GM12874 (cell line): ENCODE measurements around the gene PEX3.

Source experiments
- TF ChIP-seq, protein P1 (sequence below): IDR thresholded peaks from 2 replicates; pipeline ENCODE4 v1.5.1; 2011; ENCODE audit warnings: low read depth, mild to moderate bottlenecking, control low read depth, low read length, moderate library complexity; ENCODE audit not compliant: insufficient read depth

PEX3 gene, protein sequence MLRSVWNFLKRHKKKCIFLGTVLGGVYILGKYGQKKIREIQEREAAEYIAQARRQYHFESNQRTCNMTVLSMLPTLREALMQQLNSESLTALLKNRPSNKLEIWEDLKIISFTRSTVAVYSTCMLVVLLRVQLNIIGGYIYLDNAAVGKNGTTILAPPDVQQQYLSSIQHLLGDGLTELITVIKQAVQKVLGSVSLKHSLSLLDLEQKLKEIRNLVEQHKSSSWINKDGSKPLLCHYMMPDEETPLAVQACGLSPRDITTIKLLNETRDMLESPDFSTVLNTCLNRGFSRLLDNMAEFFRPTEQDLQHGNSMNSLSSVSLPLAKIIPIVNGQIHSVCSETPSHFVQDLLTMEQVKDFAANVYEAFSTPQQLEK

DNA sequence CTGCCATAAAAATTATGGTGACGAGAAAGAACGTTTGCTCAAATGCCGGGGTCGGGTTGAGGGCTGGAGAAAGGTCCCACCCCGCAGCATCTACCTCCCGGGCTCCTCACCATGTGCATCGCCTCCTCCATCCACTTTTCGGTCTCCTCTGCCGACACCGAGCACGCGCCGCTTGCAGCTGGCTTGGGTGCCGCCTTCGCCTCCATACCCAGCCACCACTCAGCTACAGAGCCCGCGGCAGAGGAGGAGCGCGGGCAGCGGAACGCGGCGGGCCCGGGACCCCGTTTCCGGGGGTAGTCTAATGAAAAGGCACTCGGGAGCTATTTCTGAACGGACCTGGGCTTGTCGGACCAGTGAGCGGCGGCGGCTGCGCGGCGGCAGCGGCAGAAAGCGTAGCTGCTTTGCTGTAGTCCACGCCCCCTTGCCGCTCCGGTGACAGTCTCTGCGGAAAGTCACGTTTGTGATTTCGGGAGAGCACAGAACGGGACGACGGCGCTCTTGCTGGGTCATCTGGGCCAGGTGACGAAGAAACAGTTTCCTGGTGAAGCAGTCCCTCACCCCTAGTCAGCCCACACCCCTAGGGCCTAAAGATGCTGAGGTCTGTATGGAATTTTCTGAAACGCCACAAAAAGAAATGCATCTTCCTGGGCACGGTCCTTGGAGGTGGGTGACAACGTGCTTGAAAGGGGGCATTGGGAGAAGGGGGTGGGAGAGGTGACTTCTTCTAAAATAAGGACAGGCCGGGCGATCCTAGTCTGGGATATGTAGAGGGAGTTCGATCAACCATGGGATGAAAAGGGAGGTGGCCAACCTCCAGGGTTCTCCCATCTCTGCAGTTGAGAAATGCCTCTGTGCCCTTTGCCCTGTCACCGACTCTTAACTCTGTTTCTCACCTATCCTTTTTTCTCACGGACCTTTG lies at the start of gene PEX3, which contains the start of gene ADAT2:
Gene PEX3 (plus strand): TSS at position 353 of the 919 bp plus-strand sequence. CDS start 238 bp downstream, at position 591.
Gene ADAT2 (minus strand): TSS at position 243 of the 919 bp plus-strand sequence. CDS start 37 bp downstream, at position 206.
- TF ChIP-seq, protein P1, sequence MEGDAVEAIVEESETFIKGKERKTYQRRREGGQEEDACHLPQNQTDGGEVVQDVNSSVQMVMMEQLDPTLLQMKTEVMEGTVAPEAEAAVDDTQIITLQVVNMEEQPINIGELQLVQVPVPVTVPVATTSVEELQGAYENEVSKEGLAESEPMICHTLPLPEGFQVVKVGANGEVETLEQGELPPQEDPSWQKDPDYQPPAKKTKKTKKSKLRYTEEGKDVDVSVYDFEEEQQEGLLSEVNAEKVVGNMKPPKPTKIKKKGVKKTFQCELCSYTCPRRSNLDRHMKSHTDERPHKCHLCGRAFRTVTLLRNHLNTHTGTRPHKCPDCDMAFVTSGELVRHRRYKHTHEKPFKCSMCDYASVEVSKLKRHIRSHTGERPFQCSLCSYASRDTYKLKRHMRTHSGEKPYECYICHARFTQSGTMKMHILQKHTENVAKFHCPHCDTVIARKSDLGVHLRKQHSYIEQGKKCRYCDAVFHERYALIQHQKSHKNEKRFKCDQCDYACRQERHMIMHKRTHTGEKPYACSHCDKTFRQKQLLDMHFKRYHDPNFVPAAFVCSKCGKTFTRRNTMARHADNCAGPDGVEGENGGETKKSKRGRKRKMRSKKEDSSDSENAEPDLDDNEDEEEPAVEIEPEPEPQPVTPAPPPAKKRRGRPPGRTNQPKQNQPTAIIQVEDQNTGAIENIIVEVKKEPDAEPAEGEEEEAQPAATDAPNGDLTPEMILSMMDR, result no peak

DNA sequence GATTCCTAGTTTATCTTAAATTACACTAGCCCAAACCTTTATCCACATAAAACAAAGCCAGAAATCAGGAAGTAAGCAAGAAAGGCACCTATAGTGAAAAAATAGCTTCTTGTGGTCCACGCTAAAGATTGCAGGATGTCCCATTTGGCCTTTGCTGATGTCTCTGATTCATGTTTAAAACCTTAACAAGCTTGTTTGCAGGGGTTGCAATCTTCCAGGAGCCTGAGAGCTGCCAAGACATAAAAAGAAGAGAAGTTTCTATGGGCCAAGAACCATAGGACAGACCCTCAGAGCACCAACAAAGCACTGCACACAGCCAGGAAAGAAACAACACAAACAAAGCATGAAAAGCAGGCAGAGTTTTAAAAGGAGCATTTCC lies 49.5 kb upstream of the PEX3 start:
- TF ChIP-seq, protein P1, result no peak

DNA sequence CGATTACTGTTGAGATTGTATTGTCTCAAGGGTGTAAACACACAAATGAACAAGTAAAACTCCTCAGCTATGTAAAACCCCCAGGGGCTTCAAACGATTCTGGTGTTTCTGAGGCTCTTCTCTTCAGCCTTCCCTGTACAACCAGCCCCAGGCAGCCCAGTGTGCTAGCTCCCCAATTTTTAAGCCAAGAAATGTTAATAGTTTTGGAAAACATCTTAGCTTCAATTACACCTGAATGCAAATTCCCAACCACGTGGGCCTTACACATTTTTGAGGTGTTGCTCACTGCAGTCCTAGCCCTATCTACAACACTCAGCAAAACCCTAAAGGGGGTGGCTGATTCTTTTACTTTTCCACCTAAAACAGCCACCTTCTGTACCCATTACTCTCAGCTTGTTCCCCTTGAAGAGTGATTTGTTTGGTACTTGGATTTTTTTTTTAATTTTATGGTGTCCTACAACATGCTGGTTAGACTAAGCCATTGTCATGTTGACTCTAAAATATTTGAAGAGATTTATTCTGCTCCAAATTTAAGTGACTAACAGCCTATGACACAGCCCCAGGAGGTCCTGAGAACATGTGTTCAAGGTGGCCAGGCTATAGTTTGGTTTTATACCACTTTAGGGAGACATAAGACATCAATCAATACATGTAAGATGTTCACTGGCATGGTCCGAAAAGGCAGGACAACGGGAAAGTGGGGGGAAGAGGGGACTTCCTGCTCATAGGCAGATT lies 48.8 kb upstream of the PEX3 start:
- TF ChIP-seq, protein P1, result no peak

DNA sequence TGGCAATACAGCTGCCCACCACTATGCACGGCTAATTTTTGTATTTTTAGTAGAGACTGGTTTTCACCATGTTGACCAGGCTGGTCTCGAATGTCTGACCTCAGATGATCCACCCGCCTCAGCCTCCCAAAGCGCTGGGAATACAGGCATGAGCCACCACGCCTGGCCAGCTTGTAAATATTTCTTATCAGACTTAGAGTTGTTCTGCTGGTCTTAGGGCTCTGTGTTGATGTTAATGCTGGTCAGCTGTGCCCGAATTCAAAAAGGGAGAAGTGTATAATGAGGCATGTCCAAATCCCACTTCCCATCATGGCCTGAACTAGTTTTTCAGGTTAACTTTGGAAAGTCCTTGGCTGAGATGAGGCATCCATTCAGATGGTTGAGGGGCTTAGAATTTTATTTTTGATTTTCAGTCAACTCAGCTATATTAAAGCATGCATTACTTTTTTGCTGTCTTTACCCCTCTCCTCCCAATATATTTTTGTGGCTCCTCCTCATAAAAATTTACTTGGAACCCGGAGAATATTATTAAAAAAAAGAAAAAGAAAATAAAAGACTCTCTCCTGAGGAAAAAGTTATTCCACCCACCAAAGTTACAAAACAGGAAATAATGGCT lies 47.8 kb upstream of the PEX3 start:
- TF ChIP-seq, protein P1, result no peak

DNA sequence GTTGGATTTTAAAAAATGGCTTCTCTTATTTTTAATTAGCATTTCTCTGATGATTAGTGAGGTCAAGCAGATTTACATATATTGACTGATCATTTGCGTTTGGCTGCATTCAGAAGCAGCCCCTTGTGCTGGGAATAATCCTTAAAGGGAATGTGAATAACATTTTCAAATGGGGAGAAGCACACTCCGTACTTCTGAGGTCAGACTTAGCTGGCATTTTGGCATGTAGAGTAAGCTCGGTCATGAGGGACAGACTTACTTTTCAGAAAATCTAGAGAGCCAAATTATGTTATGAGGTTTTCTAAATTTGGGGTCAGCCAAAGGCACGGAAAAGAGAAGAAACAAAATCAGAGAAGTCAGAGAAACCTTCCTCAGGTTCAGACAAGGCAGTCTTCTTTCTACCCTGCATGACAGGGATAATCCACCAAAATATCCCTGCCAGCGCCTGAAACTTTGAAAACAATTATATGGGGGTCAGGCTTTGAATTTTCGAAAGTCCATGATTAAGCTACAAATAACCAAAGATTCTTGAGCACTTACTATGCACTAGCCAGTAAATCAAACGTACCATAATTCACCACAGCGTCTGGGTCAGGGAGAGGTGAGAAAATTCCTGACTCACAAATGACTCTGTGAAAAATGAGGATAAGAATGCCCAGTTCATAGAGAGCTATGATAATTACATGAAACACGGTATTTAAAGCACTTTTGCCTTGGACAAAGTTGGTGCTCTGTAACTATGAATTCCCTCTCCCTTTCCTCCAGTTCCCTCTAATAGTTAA lies 45.0 kb upstream of the PEX3 start:
- TF ChIP-seq, protein P1, result no peak

DNA sequence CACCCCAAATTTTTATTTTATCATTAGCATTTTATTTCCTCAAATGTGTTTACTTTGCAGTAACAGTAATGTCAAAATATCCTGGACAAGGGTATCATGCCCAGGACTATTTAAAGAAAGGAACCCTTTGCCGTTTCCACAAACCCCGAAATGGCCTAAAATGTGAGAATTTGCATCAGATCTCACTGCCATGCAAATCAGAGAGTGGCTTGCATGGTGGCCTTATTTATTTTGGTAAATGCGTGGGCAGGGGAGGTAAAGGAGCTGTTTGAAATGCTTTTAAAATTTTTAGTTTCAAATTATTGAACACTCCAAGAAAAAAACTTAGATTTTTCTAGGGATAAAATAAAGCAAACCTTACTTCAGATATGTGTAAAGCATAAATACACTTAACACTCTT lies 43.9 kb upstream of the PEX3 start:
- TF ChIP-seq, protein P1, result no peak
